Hair follicular keratinocyte (primary cell): ENCODE measurements around the gene TNFRSF21. TPM values are rescaled to one million over a fixed set of nuclear protein-coding genes. Genes with fewer than 3 reads are reported as not detected.

Experiments used
- total RNA-seq: library from RNA; depleted of rRNA; stranded (reverse); fragments of >200 nt; gene quantifications from 2 replicates; pipeline ENCODE4 v1.2.3, GENCODE V29; 2015

TNFRSF21 gene, protein sequence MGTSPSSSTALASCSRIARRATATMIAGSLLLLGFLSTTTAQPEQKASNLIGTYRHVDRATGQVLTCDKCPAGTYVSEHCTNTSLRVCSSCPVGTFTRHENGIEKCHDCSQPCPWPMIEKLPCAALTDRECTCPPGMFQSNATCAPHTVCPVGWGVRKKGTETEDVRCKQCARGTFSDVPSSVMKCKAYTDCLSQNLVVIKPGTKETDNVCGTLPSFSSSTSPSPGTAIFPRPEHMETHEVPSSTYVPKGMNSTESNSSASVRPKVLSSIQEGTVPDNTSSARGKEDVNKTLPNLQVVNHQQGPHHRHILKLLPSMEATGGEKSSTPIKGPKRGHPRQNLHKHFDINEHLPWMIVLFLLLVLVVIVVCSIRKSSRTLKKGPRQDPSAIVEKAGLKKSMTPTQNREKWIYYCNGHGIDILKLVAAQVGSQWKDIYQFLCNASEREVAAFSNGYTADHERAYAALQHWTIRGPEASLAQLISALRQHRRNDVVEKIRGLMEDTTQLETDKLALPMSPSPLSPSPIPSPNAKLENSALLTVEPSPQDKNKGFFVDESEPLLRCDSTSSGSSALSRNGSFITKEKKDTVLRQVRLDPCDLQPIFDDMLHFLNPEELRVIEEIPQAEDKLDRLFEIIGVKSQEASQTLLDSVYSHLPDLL
- total RNA-seq, result 27.8 and 47.2 TPM in 2 replicates

DNA sequence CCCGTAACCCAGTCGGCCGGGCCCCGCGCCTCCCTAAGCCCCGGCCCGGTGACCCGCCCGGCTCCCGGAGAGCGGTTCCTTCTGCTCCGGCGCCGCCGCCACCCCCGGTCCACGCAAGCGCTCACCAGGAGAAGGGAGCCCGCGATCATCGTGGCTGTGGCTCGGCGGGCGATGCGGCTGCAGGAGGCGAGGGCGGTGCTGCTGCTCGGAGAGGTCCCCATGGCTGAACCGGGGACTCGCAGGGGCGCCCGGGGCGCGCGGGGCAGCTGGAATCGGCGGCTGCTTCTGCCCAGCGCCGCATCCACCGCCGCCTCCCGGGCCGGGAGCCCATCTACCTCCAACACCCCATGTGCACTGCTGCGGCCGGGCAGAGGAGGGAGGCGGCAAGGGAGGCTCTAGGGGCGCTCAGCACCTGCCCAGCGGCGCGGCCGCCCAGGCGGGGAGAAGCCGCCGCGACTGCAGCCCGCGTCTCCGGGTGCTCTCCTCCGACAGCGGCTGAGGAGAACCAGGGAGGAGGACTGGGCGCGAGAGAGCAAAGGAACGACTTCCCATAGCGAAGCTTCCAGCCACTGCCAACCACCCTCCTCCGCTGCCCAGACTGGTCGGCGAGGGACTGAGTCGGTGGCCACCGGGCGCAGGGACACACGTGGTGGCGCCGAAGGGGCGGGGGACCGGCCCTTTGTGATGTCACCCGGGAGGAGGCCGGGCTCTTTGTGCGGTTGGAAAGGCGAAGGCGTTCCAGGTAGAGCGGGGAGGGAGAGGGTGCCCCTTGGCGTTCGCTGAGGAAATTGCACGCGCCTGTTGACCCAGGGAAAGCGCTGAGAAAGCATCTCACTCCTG lies at the start of gene TNFRSF21:
Gene TNFRSF21, minus strand, starts transcription at position 615 of the 840 bp plus-strand sequence. Its CDS starts 394 bp downstream, at position 221.

Other genes with a start within 250 kb of the TNFRSF21 start
- gene CD2AP, start 167.9 kb upstream of the TNFRSF21 start, total RNA-seq, result 20.1 and 21.2 TPM in 2 replicates